ENCODE results near the gene OR2T34.
"Not testable (repeated sequence)": the region's sequence is repeated elsewhere in the genome, so short reads cannot be mapped to it uniquely, and the experiment has no call there.

Gene OR2T34

GRCh38 chr1:248574657-248575056 is at the start of gene OR2T34:
TSS of gene OR2T34 (minus strand) at chr1:248574757. CDS start at chr1:248574757, 0 bp downstream.
- not testable (repeated sequence) for DNase-seq

GRCh38 chr1:248622570-248623001 is 48.0 kb upstream of the OR2T34 start:
- DNase-seq = peak; percentile 76

GRCh38 chr1:248621770-248622169 is 47.2 kb upstream of the OR2T34 start:
- no peak for DNase-seq

- peak; percentile 87 for DNase-seq
Measured at GRCh38 chr1:248618878-248619277, 44.3 kb upstream of the OR2T34 start.

- DNase-seq = no peak
Measured at GRCh38 chr1:248618119-248618518, 43.6 kb upstream of the OR2T34 start.

- DNase-seq = no peak
Measured at GRCh38 chr1:248613742-248614141, 39.2 kb upstream of the OR2T34 start.

GRCh38 chr1:248611883-248612414 is 37.4 kb upstream of the OR2T34 start:
- peak; percentile 73 for DNase-seq

- DNase-seq = peak; percentile 11
Measured at GRCh38 chr1:248610301-248610700, 35.7 kb upstream of the OR2T34 start.

- peak; percentile 48 for DNase-seq
Measured at GRCh38 chr1:248599396-248599795, 24.8 kb upstream of the OR2T34 start.

GRCh38 chr1:248597589-248597988 is 23.0 kb upstream of the OR2T34 start, which contains the start of gene OR2T10:
TSS of gene OR2T10 (minus strand) at chr1:248597700. CDS start at chr1:248593768, 3,932 bp downstream.
- no peak for DNase-seq

- peak; percentile 85 for DNase-seq
Measured at GRCh38 chr1:248596615-248597014, 22.1 kb upstream of the OR2T34 start.

- no peak for DNase-seq
Measured at GRCh38 chr1:248593226-248593625, 18.7 kb upstream of the OR2T34 start.

- no peak for DNase-seq
Measured at GRCh38 chr1:248592655-248593054, 18.1 kb upstream of the OR2T34 start.

- no peak for DNase-seq
Measured at GRCh38 chr1:248590055-248590454, 15.5 kb upstream of the OR2T34 start.

GRCh38 chr1:248589334-248589733 is 14.8 kb upstream of the OR2T34 start:
- DNase-seq = no peak

- DNase-seq = no peak
Measured at GRCh38 chr1:248585266-248585665, 10.7 kb upstream of the OR2T34 start.

- DNase-seq = no peak
Measured at GRCh38 chr1:248576260-248576980, 1.9 kb upstream of the OR2T34 start.

GRCh38 chr1:248573856-248574255 is 701 bp downstream of the OR2T34 start:
- not testable (repeated sequence) for DNase-seq

GRCh38 chr1:248572049-248572448 is 2.5 kb downstream of the OR2T34 start:
- DNase-seq = not testable (repeated sequence)

- DNase-seq = not testable (repeated sequence)
Measured at GRCh38 chr1:248570811-248571210, 3.7 kb downstream of the OR2T34 start.

GRCh38 chr1:248569049-248569448 is 5.5 kb downstream of the OR2T34 start:
- DNase-seq = peak; percentile 19

GRCh38 chr1:248565530-248566373 is 8.8 kb downstream of the OR2T34 start:
- peak; percentile 45 for DNase-seq

GRCh38 chr1:248562672-248563071 is 11.9 kb downstream of the OR2T34 start, which contains the start of gene OR2T29:
TSS of gene OR2T29 (minus strand) at chr1:248562772. CDS start at chr1:248559491, 3,281 bp downstream.
- DNase-seq = not testable (repeated sequence)

Measured in OCI-M1 (cell line).